Stimulated activated naive CD4-positive, alpha-beta T cell treated with Interleukin-2 at 50 U/mL for 16 hours (primary cell): Measurements from ENCODE around the gene FHOD3.

Source experiments
- DNase-seq: peaks from one replicate; lab custom pipeline; 2025; lab: John Stamatoyannopoulos, UW

The FHOD3 gene

DNA sequence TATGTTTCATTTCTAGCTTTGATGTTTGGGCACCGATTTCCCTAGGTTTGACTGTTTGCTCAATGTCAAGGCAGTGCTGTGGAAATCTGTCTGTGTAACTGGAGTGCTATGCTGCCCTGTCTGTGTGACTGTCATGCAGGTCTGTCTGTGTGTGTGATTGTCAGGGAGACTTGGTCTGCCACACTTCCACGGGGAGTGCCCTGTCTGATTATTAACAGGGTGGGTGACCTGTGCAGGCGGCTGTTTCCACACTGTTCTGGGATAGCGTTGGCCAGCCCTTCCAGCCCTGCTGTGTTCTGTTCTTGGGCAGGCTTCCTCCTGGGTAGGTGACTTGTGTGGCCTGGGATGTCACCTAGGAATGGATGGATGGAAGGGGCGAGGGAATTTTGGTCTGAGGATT lies 85.3 kb downstream of the FHOD3 start:
- no peak for DNase-seq

DNA sequence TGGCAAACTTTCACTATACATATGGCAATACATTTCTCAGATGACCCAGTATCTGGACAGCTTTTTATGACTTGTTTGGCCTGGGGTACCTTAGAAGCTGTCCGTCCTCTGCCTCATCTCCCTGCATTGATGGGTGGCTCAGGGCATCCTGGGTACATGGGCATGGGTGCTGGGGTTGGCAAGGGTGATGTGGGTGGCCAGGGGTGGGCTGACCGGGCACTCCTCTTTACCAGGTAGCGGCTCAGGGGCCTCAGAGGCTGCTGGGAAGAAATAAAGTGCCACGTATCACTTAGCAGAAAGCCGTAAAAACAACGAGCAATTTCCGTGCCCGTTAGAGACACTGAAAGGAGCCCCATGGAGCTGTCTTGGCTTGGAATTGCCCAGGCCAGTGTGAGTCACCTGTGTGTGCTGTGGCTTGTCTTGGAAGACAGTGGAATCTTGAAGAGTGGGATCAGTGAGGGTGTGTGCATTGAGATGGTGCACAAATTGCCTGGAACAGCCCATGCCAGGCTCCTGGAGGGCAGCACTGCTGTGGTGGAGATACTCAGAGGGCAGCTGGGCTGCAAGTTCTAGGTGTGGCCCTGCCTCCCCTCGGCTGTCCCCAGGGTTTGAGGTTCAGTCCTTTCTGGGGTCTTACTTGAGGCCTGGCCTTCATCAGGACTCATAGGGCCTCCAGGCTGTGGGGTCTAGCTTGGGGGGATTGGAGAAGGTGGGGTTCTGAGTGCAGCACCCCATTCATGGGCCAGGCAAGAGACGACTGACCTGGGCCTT lies 88.8 kb downstream of the FHOD3 start:
- DNase-seq, result no peak

DNA sequence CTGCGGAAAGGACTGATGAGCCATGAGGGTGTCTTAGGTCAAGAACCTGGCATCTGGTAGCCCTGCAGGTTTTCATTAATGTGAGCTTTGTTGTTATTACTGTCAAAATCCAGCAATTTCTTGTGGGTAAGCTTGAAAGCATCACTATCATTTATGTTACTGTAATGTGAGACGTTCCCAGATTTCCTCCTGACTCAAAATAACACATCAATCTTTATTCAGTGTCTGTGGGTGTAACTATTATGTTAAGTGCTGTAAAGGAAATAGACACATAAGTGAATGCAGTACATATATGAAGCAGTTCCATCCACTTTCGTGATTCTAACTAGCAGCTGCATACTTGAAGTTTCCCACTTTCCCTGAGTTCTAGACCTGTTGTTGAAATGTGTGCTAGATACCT lies 89.8 kb downstream of the FHOD3 start:
- DNase-seq, result no peak

DNA sequence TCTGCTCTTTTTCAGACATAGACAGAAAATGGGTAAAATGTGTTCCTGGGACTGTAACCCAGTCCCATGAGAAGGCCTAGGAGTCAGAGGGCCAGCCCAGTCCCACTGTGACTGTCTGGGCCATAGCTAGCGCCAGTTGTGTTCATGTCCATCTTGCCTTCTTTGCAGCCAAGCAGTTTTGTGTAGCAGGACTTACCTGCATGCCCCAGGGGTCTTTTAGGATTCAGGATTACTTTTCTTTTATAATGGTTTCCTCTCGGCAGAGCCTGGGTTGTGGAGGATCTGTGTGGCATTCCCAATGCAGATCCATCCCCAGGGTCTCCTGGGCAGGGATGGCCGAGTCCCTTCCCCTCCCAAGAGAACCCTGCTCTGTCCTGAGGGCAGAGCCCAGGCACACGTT lies 90.8 kb downstream of the FHOD3 start:
- DNase-seq, result no peak

DNA sequence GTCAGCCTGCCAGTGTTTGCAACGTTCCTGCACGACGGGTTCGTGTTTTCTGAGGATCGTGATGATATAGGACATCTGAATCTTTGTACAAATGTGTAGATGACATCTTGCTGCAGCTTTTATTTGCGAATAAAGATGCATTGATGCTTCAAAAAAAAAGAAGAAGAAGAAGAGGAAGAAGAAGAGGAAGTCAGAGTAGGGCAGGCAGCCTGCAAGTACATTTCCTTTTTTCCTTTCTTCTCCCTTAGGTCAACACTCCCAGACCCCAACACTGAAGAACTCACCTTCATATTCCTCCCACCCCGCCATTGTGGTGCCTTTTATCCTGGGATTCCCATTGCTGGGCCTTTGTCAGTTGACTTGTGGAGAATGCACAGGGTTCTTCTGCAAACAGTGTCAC lies 91.5 kb downstream of the FHOD3 start:
- DNase-seq, result no peak

DNA sequence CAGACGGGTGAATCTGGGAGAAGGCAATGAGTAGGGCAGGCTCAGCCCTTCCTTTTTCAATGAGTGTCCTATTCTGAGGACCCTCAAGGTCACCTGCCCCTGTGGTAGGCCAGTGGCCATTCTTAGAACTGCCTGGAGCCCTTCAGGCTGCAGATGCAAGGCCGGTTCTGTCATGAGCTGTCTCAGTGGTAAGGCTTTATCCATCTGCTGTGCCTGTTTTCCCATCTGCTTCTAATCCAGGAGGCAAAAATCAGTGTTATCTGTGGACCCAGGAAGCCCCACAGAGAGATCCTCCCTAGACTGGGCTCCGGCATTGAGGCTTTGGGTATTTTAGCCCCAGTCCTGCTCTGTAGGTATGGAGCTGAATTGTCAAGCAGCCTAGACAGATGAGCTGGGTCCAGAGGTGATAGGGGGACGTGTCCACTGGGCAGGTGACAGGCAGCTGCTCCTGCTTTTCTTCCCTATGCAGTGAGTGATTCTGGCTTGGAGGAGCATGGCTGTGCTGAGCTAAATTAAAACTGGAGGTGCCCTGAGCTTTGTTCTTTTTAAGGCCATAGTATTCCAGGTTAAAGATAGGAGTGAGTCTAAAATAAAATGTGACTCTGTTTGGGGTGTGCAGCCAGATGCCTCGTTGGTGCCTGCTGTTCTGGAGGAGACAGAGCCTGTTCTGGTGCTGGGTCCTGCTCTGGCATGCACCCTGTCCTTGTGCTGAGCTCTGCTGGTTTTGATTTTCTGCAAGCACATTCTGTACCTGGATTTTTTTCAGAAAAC lies 92.5 kb downstream of the FHOD3 start:
- no peak for DNase-seq

DNA sequence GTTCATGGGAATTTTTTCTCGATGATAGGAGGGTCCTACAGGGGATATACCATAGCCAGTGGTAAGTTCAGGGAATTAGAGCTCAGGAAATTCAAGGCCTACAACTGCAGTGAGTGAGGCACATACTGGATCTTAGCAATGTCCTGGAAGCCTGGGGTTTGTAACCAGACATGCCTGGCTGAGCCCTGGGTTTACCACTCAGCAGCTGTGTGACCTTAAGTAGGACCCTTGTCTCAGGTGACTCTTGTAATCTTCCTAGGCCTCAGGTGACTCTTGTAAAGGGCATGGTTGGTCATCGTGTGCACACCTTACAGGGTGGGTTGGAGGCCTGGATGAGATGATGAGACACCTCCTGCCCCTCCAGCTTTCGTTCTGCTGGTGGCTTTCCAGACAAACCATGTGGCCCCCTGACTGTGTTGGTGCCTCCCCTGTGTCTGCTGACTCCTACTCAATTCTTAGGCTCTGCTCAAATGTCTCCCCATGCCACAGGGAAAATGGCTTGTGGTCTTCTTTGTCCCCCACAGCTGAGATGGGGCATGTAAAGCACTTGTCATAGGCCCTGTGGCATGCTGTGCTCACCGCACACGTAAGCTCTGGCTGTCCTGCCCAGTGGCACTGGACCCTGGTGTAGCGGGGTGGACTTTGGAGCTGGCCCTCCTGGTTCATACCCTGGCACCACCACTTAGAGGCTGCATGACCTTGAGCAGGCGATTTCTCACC lies 94.1 kb downstream of the FHOD3 start:
- DNase-seq, result no peak

DNA sequence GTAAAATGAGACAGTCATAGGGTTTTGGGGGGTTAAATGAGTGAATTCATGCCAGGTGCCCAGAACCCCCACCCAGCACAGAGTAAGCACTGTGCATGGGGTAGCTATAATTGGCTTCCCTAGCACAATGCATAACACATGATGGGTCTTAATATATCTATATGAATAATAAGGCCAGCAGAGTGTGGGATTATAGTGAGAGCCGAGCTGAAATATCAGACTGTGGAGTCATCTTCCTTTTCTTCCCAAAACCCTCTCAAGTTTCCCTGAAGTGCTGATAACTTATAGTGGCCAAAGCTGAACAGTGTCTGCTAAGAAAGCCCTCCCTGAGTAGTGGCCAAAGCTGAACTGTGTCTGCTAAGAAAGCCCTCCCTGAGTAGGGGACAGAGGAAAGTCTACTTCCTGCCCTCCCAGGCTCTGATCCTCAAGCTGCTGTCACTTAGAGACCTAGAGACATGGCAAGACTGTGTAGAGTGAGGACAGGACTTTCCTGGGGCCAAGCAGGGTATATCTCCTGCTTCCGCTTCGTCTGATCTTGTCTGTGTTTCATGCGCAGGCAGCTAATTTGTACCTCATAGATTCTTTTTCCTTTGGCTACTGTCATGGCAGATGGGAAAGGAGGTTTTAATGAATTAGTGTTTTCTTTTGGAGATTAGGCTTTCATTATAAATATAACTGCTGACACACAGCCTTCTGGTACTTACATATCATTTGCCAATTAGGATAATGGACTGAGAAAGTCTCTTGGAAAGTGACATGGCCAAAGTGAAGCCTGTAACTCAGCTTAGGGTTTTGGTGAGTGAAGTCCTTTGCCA lies 94.9 kb downstream of the FHOD3 start:
- no peak for DNase-seq

DNA sequence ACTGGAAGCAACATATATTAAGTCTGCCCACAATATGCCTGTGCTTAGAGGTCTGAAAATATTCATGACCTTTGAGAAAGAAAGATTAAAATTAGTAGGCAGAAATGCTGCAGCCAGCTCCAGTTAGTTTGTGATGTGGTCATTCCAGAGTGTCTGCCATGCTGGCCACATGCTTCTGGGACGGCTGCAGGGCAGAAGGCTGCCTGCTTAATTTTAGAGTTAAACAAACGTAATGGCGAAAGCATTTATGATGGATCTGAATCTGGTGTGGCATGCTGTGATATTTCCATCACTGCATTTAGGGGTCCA lies 95.4 kb downstream of the FHOD3 start:
- DNase-seq, result no peak

DNA sequence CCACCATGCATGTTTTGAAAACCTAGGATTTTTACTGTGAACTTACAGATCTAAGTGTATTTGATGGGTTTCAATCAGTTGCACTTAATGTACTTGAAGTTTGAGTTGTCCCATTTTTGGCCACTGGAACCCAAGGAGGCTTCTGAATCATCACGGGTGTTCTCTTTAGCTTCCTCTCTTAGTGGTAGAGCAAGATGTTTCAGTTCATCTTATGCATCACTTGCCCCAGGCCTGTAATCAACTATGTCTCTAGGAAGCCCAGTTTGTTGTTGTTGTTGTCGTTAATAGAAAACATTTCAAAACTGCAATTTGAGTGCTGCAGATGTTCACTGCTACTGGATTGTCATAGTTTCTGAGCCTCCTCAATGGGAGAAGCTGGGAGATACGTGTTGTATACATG lies 97.0 kb downstream of the FHOD3 start:
- DNase-seq, result no peak

DNA sequence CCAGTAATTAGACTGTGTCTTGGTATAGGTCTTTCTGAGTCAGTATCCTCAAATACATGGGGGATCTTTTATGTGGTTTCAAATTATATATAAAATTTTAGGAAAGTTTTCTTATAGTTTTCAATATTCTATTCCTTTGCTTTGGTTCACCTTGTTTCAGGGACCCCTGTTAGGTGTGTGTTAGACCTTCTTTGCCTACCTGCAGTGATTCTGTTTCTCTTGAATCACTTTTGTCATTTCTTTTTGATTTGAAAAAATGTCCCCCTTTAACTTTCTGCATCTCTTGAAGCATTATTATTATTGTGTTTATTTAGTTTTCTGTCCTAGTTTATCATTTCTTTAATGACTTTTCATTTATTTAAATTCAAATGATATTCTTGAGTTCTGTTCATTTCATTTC lies 98.7 kb downstream of the FHOD3 start:
- DNase-seq, result no peak

DNA sequence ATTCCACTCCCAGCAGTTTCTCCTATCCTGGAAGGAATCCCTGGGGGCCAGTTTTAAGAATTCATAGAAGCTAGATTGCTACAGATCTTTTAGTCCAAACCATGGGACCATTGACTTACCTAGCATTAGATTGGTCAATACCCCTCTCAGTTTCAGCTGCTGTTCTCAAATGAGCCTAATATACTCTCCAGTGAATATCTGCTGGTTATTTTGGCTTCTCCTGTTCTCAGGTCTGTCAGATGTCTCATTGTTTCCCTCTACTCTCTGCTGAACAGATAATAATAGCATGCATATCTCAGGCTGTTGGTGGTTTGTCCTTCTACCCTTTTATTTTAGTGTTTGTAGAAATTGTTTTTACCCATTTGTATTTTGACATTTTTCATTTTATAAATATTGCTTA lies 99.5 kb downstream of the FHOD3 start:
- DNase-seq, result no peak

DNA sequence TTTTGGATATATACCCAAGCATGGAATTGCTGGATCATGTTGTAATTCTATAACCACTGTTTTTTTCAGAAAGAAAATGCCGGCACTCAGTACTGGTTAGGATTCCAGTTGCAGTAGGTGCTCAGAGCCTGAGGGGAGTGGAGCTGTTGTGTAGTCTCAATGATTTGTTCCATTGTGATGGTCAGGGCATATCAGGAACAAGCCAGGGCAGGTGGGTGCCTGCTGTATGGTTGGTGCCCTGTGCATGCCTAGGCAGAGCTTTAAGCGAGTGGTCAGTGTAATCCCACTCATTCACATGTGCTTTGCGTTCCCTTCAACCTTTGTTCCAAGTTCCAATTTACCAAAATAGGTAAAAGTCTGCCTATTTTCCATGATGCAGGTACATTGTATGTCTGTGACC lies 100.9 kb downstream of the FHOD3 start:
- no peak for DNase-seq

DNA sequence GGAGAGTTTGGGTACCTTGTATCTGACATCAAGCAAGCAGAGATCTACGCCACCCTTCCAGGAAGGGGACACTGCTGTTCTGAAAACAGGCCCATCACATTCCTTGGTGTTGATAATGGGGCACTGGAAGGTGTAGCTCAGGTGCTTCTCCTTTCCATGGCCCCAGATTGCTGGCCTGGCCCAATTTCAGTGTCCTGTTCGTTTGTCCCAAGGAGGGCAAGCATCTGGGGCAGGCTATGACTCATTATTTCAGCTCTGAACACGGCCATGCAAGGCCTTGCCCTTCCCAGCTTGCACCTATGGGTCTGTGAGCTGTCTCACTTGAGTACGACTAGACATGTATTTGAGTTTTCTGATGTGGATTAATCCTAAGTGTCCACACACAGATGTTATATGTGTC lies 101.5 kb downstream of the FHOD3 start:
- no peak for DNase-seq

DNA sequence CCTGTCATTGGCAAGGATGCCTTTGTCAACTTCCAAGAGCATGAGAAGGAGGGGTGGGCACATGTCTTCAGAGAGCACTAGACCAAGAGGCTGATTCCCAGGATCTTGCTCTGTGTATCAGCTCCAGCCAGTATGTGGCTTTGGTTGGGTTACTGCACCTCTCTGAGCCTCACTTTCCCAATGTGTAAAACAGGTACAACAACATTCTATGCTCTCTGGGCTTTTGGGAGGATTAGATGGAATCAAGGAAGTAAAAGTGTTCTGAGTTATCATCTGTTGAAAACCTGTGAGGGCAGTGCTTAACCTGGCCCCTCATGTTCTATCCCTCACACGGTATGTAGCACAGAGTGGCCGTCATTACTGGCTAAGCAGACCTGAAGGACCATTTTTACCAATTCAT lies 103.9 kb downstream of the FHOD3 start:
- no peak for DNase-seq

DNA sequence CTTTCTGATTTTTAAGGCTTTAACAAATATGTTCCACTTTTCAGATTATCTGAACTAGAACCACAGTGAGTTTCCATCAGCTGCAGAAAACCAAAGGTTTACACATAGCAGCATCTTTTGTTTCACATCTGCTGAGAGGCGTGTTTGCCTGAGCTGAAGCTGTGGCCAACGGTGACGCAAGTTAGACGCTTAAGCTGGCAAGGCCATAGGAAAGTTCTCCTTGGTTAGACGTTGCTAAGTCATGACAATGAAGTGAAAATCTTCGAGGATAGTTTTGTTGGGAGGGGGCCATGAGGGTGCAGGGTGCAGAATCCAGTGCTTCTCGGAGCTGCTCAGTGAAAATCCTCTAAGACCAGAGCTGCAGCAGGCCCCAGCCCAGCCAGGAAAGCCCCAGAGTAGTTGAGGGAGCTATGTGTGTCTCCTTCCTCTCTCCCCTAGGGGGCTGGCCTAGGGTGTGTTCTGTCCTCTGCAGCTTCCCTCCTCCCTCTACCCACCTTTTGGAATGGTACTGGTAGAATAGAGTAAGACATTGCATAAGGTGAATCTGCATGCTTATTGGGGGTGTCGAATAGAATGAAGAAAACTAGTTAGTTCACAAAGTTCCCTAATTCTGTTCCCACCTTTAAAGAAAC lies 105.4 kb downstream of the FHOD3 start:
- no peak for DNase-seq

DNA sequence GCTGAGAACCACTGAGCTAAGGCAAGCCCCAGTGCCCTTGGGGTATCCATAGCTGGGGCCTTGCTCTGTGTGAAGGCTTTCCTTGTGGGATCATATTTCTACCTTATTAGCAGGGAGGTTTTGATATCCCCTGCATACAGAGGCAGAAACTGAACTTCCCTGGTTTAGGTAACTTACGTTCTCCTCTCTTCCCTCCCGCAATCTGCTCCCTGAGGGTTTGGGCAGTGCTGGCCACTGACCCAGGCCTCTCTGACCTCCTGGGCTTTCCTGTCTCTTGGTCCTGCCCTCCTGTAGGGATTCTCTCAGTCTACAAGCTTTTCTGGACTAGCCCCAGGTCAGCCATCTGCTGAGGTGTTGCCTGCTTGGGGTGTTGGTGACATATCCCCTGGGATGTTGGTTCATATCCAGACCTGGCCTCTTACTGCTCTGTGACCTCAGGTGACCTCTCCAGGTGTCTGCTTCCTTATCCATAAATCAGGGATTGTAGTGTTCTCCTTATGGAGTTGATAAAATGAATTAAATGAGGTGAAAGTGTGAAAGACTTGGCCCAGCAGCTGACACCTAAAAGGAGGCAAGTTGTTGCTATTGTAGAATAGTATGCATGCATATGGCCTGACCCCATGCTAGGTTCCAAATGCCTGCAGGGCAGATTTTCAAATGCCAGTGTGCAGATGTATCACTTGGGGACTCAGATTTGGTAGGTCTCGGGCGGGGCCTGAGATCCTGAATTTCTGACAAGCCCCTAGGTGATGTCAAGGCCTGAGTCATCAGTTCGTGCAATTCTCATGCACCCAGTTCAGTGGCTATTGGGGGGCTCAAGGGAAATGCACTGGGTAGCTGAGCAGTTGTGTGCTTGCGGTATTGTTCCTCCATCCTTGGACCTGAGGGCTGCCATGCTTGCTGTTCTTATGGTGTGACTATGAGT lies 106.6 kb downstream of the FHOD3 start:
- no peak for DNase-seq

DNA sequence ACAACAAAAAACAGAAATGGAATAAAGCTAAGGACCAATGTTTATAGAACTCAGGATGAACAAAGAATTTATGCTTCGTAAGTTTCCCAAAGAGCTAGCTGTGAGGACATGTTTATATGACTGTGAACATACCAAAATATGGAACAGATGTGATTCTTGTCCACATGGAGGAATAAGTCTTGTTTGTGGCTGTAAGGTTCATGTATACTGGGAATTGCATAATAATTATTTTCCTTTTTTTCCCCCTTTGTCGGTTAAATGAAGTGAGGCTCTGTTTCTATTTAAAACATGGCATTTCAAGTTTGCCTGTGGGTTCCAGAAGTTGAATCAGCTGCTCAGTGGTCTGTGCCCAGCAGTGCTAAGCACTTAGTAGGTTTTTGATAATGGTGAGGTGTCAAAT lies 108.1 kb downstream of the FHOD3 start:
- no peak for DNase-seq

DNA sequence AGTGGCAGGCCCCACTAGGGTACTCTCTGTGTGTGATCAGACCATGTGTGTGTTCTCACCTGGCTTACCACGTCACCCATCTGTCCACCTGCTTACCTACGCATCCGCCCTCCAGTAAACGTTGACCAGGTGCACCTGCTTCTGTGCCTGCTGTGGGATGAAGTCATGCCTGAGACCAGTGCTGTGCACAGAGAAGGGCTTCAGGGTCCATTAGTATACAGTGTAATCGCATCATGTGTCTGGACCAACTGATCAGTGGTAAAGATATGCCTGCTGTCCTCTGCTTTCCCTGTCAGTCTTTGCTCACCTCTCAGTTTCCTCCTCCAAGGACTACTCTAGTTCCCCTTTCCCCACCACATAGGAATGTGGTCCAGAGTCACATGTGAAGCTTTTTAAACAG lies 109.3 kb downstream of the FHOD3 start:
- no peak for DNase-seq

DNA sequence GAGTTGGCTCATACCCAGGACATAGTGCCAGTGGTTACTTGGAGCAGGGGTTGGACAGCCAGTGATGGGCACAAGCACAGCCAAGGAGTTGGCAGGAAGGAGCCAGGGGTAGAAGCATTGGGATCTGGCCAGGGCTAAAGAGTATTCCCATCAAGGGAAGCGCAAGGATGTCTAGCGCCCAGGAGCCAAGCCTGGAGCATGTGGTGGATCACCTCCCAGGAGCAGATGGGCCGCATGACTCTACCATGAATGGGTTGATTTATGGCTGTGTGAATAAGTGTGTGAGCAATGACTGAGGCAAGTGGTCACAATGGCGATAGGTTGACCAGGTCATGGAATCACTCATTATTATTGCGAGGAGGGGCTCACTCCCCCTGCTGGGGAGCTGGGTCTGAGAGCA lies 111.1 kb downstream of the FHOD3 start:
- DNase-seq, result no peak

DNA sequence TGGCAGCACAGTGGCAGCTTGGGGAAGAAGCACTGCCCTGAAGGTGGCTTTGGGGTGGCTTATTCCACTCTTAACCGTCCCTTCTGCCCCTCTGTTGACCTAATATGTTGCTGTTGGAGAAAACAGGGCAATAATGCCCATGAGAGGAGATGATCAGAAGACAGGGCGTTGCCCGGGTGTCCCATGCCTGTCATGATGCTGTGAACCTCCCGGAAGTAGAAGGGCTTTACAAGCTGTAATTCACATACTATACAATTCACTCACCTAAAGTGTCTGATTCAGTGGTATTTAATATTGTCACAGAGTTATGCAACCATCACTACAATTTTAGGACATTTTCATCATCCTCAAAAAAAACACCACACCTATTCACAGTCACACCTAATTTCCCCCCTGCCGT lies 112.3 kb downstream of the FHOD3 start:
- DNase-seq, result no peak
